K562 (cell line): ENCODE measurements around the gene MAD1L1. TPM values are rescaled to one million over a fixed set of nuclear protein-coding genes. Genes with fewer than 3 reads are reported as not detected.
A peak's percentile ranks its signal among the peaks of the same experiment; 100 is the strongest.

Experiments
- ATF1 ChIP-seq, 2 experiments: fragments of 450-650 bp in 1 of 2; IDR thresholded peaks; 2 replicates each; pipeline ENCODE4 v1.6.1; 2016; ENCODE audit warnings: missing compliant biosample characterization in 1 of 2, missing genetic modification characterization in 1 of 2
- CXXC5 ChIP-seq: fragments of 250-450 bp; sonication (Bioruptor Pico); IDR thresholded peaks from 2 replicates; pipeline ENCODE4 v1.8.0; 2022; ENCODE audit warnings: inconsistent platforms, mild to moderate bottlenecking, moderate library complexity
- EP300 ChIP-seq: IDR thresholded peaks from 2 replicates; pipeline ENCODE4 v1.6.1; 2012; ENCODE audit warnings: low read length, improper control_type of control experiment
- GABPA ChIP-seq: fragments of 200-800 bp; sonication (Bioruptor generic); conservative IDR thresholded peaks from 2 replicates; pipeline ENCODE4 v1.6.1; 2016; ENCODE audit warnings: low read depth, missing genetic modification characterization, missing compliant biosample characterization
- HDAC6 ChIP-seq: IDR thresholded peaks from 2 replicates; pipeline ENCODE4 v1.6.1; 2012; ENCODE audit warnings: low read depth, mild to moderate bottlenecking, control low read depth, inconsistent platforms, low read length, moderate library complexity
- IFI16 ChIP-seq: fragments of 250-450 bp; sonication (Bioruptor Pico); IDR thresholded peaks from 2 replicates; pipeline ENCODE4 v2.1.2; 2022; ENCODE audit warnings: mild to moderate bottlenecking, inconsistent platforms
- PML ChIP-seq: IDR thresholded peaks from 2 replicates; pipeline ENCODE4 v1.6.1; 2012; ENCODE audit warnings: low read length, inconsistent platforms
- SRSF3 ChIP-seq: fragments of 200-400 bp; formaldehyde crosslinking; IDR thresholded peaks from 2 replicates; pipeline ENCODE4 v1.6.1; 2016; ENCODE audit warnings: mild to moderate bottlenecking, low read length, moderate library complexity; ENCODE audit not compliant: insufficient read depth
- ZNF197 ChIP-seq: fragments of 200-800 bp; sonication (Bioruptor generic); IDR thresholded peaks from 2 replicates; pipeline ENCODE4 v1.6.1; 2016; ENCODE audit warnings: low read depth, missing genetic modification characterization, missing compliant biosample characterization
- polyA plus RNA-seq, 8 experiments: library from polyadenylated mRNA; depleted of rRNA in 4 of 8; stranded (reverse) in 5 of 8; unstranded in 3 of 8; fragments of >200 nt; fragmentation: Nextera tagmentation in 2 of 8; fragmentation: Illumina TruSeq in 1 of 8; extraction: Ambion mirVana in 2 of 8; extraction: Trizol in 1 of 8; gene quantifications; 2 replicates each; pipeline versions ENCODE4 v1.2.1 to v1.2.3, GENCODE V29; 2011 to 2014; ENCODE audit warnings: inconsistent platforms in 1 of 8, missing spikeins in 1 of 8
- total RNA-seq, 7 experiments: library from RNA; depleted of rRNA in 6 of 7; stranded (reverse); fragments of >200 nt in 6 of 7; fragmentation: Illumina TruSeq in 2 of 7; extraction: Trizol in 2 of 7; gene quantifications; 2 replicates each; pipeline versions ENCODE4 v1.2.1 to v1.2.3, GENCODE V29; 2011 to 2021; ENCODE audit warnings: low replicate concordance in 1 of 7
- TF ChIP-seq, protein P1 (sequence below): fragments of 450-650 bp; formaldehyde crosslinking; IDR thresholded peaks from 2 replicates; pipeline ENCODE4 v1.4.0; 2020; ENCODE audit warnings: mild to moderate bottlenecking
- TF ChIP-seq, protein P2 (sequence below): fragments of 450-650 bp; IDR thresholded peaks from 2 replicates; pipeline ENCODE4 v1.6.1; 2017; ENCODE audit warnings: antibody characterized with exemption, mild to moderate bottlenecking
- TF ChIP-seq, protein P3 (sequence below): sonication (generic); formaldehyde crosslinking; IDR thresholded peaks from 2 replicates; pipeline ENCODE4 v1.8.1; 2023; ENCODE audit warnings: mild to moderate bottlenecking, missing genetic modification reagents
- TF ChIP-seq, protein P4 (sequence below): sonication (generic); formaldehyde crosslinking; IDR thresholded peaks from 2 replicates; pipeline ENCODE4 v1.8.1; 2023; ENCODE audit warnings: mild to moderate bottlenecking, missing genetic modification reagents
- TF ChIP-seq, protein P5 (sequence below): fragments of 450-650 bp; IDR thresholded peaks from 2 replicates; pipeline ENCODE4 v1.6.1; 2016; ENCODE audit warnings: missing biosample characterization, missing genetic modification characterization

Gene MAD1L1
- total and polyA plus RNA-seq, 9 of the 15 experiments (the other 6 are each of a cell fraction or from before 2014, with no cell fraction given), result 1.7 to 89.7 (median 18.0) TPM

DNA sequence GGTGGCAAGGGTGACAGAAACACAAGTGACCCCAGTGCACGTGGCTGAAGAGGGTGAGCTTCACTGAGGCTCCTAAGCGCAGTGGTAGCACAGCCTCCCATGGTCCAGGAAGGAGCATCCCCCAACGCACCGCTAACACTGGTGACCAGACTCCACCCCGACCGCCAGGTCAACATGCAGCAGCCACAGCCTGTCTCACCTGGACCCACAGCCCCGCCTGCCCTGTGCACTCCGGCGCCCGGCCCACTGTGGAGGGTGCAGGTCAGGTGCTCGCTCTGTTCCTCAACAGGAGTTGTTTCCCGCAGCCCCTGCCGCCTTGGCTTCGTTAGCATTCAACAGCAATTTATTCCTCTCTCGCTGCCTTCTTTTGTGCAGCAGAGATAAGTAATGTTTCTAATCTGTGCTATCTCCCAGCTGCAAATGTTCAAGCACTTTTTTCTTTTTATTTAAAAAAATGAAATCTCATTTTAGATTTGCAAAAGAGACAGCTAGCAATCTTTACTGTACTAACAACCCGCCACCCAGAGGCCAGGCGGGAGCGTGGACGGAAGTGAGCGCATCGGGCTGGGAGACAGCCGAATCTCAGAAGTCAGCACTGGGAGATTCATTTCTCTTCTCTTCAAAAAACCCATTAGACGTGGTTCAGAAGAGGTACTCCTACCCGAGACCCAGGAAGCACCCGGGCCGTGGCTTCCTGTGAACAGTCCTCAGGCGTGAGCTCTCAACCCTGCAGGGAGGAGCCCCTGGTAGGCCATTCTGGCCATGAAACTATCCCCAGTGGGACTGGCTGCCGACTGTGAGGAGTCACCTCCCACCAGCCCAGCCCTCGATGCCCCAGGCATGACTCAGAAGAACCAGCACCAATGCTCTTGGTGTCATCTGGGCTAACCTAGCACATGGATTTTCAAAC lies 133.4 kb downstream of the MAD1L1 start (continued):
- TF ChIP-seq ATF1 (CRISPR knock-in tag; IDR thresholded peaks at IDR 0.05) (no peak), ATF1 (tag; IDR thresholded peaks at IDR 0.05) (no peak), PML (no peak), IFI16 (CRISPR knock-in tag) (no peak), ZNF197 (CRISPR knock-in tag) (no peak), CXXC5 (peak; percentile 22; the same call in 1 of the 2 replicates), SRSF3 (no peak), HDAC6 (no peak), GABPA (tag) (peak; percentile 67), EP300 (peak; percentile 25; the same call in 1 of the 2 replicates)
- TF ChIP-seq, protein P1, sequence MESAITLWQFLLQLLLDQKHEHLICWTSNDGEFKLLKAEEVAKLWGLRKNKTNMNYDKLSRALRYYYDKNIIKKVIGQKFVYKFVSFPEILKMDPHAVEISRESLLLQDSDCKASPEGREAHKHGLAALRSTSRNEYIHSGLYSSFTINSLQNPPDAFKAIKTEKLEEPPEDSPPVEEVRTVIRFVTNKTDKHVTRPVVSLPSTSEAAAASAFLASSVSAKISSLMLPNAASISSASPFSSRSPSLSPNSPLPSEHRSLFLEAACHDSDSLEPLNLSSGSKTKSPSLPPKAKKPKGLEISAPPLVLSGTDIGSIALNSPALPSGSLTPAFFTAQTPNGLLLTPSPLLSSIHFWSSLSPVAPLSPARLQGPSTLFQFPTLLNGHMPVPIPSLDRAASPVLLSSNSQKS (CRISPR knock-in tag), result no peak
- TF ChIP-seq, protein P2, sequence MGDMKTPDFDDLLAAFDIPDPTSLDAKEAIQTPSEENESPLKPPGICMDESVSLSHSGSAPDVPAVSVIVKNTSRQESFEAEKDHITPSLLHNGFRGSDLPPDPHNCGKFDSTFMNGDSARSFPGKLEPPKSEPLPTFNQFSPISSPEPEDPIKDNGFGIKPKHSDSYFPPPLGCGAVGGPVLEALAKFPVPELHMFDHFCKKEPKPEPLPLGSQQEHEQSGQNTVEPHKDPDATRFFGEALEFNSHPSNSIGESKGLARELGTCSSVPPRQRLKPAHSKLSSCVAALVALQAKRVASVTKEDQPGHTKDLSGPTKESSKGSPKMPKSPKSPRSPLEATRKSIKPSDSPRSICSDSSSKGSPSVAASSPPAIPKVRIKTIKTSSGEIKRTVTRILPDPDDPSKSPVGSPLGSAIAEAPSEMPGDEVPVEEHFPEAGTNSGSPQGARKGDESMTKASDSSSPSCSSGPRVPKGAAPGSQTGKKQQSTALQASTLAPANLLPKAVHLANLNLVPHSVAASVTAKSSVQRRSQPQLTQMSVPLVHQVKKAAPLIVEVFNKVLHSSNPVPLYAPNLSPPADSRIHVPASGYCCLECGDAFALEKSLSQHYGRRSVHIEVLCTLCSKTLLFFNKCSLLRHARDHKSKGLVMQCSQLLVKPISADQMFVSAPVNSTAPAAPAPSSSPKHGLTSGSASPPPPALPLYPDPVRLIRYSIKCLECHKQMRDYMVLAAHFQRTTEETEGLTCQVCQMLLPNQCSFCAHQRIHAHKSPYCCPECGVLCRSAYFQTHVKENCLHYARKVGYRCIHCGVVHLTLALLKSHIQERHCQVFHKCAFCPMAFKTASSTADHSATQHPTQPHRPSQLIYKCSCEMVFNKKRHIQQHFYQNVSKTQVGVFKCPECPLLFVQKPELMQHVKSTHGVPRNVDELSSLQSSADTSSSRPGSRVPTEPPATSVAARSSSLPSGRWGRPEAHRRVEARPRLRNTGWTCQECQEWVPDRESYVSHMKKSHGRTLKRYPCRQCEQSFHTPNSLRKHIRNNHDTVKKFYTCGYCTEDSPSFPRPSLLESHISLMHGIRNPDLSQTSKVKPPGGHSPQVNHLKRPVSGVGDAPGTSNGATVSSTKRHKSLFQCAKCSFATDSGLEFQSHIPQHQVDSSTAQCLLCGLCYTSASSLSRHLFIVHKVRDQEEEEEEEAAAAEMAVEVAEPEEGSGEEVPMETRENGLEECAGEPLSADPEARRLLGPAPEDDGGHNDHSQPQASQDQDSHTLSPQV, result 0 out of 2 replicates have a peak, but pooled peaks have one; percentile 22
- TF ChIP-seq, protein P3, sequence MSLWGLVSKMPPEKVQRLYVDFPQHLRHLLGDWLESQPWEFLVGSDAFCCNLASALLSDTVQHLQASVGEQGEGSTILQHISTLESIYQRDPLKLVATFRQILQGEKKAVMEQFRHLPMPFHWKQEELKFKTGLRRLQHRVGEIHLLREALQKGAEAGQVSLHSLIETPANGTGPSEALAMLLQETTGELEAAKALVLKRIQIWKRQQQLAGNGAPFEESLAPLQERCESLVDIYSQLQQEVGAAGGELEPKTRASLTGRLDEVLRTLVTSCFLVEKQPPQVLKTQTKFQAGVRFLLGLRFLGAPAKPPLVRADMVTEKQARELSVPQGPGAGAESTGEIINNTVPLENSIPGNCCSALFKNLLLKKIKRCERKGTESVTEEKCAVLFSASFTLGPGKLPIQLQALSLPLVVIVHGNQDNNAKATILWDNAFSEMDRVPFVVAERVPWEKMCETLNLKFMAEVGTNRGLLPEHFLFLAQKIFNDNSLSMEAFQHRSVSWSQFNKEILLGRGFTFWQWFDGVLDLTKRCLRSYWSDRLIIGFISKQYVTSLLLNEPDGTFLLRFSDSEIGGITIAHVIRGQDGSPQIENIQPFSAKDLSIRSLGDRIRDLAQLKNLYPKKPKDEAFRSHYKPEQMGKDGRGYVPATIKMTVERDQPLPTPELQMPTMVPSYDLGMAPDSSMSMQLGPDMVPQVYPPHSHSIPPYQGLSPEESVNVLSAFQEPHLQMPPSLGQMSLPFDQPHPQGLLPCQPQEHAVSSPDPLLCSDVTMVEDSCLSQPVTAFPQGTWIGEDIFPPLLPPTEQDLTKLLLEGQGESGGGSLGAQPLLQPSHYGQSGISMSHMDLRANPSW (CRISPR knock-in tag), result no peak
- TF ChIP-seq, protein P4, sequence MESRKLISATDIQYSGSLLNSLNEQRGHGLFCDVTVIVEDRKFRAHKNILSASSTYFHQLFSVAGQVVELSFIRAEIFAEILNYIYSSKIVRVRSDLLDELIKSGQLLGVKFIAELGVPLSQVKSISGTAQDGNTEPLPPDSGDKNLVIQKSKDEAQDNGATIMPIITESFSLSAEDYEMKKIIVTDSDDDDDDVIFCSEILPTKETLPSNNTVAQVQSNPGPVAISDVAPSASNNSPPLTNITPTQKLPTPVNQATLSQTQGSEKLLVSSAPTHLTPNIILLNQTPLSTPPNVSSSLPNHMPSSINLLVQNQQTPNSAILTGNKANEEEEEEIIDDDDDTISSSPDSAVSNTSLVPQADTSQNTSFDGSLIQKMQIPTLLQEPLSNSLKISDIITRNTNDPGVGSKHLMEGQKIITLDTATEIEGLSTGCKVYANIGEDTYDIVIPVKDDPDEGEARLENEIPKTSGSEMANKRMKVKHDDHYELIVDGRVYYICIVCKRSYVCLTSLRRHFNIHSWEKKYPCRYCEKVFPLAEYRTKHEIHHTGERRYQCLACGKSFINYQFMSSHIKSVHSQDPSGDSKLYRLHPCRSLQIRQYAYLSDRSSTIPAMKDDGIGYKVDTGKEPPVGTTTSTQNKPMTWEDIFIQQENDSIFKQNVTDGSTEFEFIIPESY (CRISPR knock-in tag), result peak; percentile 98
- TF ChIP-seq, protein P5, sequence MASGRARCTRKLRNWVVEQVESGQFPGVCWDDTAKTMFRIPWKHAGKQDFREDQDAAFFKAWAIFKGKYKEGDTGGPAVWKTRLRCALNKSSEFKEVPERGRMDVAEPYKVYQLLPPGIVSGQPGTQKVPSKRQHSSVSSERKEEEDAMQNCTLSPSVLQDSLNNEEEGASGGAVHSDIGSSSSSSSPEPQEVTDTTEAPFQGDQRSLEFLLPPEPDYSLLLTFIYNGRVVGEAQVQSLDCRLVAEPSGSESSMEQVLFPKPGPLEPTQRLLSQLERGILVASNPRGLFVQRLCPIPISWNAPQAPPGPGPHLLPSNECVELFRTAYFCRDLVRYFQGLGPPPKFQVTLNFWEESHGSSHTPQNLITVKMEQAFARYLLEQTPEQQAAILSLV, result no peak
